Bronchial epithelial cell (primary cell): ENCODE measurements around the gene LIN7A. TPM values are rescaled to one million over a fixed set of nuclear protein-coding genes. Genes with fewer than 3 reads are reported as not detected.

Experiments
- DNase-seq: peaks from one replicate; pipeline ENCODE4 v3.0.0-alpha.2; 2010; ENCODE audit warnings: low read depth
- FAIRE-seq: peaks from 2 replicates; lab custom pipeline; 2011; peaks lifted over from hg19 to GRCh38; lab: Jason Lieb, UNC
- H3K27me3 ChIP-seq: 2 replicates; pipeline ENCODE4 v1.5.1; 2011; ENCODE audit warnings: low read length; ENCODE audit not compliant: control insufficient read depth, insufficient read depth
- H3K36me3 ChIP-seq: 2 replicates; pipeline ENCODE4 v1.5.1; 2011; ENCODE audit warnings: low read length; ENCODE audit not compliant: control insufficient read depth, insufficient read depth
- H3K4me3 ChIP-seq: 2 replicates; pipeline ENCODE4 v1.5.1; 2011; ENCODE audit warnings: mild to moderate bottlenecking, low read depth, low read length, control low read depth
- total RNA-seq: library from RNA; depleted of rRNA; stranded (reverse); fragments of >200 nt; gene quantifications from 2 replicates; pipeline ENCODE4 v1.2.1, GENCODE V29; 2014
- TF ChIP-seq, protein P1 (sequence below): IDR thresholded peaks from 2 replicates; pipeline ENCODE4 v1.5.1; 2011; ENCODE audit warnings: mild to moderate bottlenecking, moderate library complexity, low read length, control low read depth, inconsistent platforms; ENCODE audit not compliant: insufficient read depth, severe bottlenecking

LIN7A gene
- total RNA-seq, 1 donor from 2014 or later = under 0.01 TPM

DNA sequence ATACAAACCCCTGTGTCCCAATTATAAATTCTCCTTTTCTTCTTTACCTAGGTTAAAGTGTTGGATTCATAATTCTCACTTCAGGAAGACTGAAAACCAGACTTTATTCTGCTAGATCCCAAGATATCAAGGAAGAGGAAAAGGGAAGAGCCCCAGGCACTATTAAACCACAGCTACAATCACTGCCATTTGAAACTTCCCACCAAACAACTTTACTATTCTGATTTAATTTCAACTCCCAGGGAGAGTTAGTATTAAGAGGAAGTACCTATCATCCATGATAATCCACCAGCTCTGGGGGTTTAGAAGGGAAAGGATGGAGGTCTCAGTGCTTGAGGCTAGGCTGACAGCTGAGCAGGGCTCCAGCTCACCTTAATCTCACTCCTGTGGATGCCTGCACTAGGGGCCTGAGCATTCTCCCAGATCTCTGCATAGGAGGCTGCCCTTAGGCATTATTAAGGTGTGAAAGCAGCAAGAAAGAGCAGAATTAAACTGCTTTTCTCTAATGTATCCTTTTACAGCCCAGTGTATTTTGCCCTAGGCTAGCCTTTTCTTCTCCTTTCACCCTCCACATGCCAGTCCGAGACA, 168.1 kb downstream of the LIN7A start:
- FAIRE-seq (no peak), DNase-seq (no peak)
- TF ChIP-seq, protein P1, sequence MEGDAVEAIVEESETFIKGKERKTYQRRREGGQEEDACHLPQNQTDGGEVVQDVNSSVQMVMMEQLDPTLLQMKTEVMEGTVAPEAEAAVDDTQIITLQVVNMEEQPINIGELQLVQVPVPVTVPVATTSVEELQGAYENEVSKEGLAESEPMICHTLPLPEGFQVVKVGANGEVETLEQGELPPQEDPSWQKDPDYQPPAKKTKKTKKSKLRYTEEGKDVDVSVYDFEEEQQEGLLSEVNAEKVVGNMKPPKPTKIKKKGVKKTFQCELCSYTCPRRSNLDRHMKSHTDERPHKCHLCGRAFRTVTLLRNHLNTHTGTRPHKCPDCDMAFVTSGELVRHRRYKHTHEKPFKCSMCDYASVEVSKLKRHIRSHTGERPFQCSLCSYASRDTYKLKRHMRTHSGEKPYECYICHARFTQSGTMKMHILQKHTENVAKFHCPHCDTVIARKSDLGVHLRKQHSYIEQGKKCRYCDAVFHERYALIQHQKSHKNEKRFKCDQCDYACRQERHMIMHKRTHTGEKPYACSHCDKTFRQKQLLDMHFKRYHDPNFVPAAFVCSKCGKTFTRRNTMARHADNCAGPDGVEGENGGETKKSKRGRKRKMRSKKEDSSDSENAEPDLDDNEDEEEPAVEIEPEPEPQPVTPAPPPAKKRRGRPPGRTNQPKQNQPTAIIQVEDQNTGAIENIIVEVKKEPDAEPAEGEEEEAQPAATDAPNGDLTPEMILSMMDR = no peak
- no peaks in the 10 kb centered on the region for H3K36me3 ChIP-seq
- H3K4me3 ChIP-seq = no peak overlapping the region
- no peaks in the 10 kb centered on the region for H3K27me3 ChIP-seq

DNA sequence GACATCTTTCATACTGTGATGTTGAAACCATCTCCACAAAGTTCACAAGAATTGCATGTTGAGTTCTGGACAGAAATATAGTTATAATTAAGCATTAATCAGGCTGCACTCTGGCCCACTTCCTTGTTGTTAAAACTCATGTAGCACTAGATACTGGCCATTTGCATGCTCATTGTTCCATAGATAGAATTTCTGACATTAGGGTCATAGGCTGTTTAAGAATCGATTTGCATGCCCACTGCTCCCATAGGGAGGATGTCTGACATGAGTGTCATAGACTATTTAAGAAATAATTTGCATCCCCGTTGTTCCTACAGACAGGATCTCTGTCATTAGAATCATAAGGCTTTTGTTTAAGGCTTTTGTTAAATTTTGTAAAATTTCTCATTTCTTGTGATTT, 170.8 kb downstream of the LIN7A start:
- Histone ChIP-seq H3K36me3 (no peaks in the 10 kb centered on the region), H3K4me3 (no peak overlapping the region), H3K27me3 (no peaks in the 10 kb centered on the region)
- FAIRE-seq (no peak), DNase-seq (no peak)
- TF ChIP-seq, protein P1 = no peak

DNA sequence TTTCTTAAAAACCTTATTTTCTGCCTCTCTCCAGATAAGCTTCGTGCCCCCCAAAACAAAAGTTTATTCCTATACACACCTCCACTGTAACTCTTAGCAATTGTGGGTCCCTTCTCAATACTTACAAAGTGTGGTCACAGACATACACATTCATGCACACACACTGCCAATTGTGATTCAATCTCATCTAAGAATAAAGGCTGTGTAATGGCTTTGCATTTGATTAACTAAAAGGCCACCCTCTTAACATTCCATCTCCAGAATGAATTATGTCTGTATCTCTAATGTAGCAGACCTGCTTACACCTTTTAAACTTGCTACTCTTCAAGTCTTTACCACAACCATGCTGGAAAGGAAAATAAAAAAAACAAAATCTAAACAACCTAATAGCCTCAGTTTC, 171.5 kb downstream of the LIN7A start:
- DNase-seq = no peak
- H3K4me3 ChIP-seq = no peak overlapping the region
- no peaks in the 10 kb centered on the region for H3K36me3 ChIP-seq
- H3K27me3 ChIP-seq = no peaks in the 10 kb centered on the region
- TF ChIP-seq, protein P1 = no peak
- no peak for FAIRE-seq

DNA sequence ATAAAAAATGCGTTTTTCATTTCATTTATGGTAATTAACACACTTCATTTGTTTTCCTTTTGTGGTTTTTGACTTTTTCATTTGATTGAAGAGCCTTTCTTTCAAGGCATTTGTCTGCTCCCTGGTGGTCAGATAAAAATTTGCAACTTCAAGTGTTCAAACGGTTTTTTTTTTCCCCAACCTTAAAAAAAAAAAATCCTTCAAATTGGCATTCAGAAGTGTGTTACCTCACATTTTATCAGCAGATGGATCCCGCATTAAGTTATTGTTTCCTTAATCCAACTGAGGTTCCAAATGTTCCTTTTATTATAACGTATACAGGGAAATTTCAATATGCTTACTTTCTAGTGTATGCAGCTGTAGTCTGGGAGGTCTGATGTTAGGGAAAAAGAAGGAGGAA, 173.9 kb downstream of the LIN7A start:
- TF ChIP-seq, protein P1 = peak; percentile 52
- Histone ChIP-seq H3K36me3 (no peaks in the 10 kb centered on the region), H3K4me3 (no peak overlapping the region), H3K27me3 (no peaks in the 10 kb centered on the region)
- DNase-seq (peak; percentile 59), FAIRE-seq (no peak)

DNA sequence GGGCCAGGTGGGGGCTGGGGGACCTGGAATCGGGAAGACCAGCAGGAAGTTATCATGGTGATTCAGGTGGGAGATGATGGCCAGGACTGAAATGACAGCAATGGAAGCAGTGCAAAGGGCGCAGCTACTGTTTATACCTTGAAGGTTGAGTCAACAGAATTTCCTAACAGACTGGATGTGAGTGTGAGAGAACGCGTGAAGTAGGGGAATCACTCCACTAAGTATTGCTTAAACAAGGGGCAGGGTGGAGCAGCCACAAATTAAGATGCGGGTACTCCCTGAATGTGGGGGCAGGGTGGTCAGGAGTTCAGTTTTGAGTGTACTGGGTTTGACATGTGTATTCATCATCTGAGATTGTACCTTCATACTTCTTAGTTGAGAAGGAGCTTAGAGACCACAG, 175.9 kb downstream of the LIN7A start:
- TF ChIP-seq, protein P1 = no peak
- no peak for FAIRE-seq
- DNase-seq = no peak
- Histone ChIP-seq H3K4me3 (no peak overlapping the region), H3K27me3 (no peaks in the 10 kb centered on the region), H3K36me3 (no peaks in the 10 kb centered on the region)

DNA sequence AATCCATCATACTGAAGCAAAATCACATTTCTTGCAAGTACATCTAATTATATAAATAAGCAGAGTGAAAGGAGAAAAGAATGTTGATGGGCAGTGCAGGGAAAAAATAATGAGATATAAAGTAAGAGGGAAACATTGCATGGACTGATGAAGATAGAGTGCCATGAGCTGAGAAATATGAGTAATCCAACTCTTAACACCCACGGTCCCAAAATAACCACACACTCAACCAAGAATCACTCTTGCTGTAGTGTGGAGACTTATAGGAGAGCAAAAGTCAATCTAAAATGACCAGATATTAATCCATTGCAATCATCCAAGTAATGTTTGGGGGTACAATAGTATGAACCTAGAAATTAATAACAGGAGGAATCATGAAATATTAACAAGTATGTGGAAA, 180.9 kb downstream of the LIN7A start:
- no peak overlapping the region for H3K4me3 ChIP-seq
- no peaks in the 10 kb centered on the region for H3K27me3 ChIP-seq
- no peaks in the 10 kb centered on the region for H3K36me3 ChIP-seq
- FAIRE-seq (no peak), DNase-seq (peak; percentile 23)
- TF ChIP-seq, protein P1 = no peak
